Esophagus muscularis mucosa (tissue), 3 donors: ENCODE measurements around the gene CCDC3.

ENCODE experiments used
- POLR2A ChIP-seq: fragments of 450-650 bp; IDR thresholded peaks from one replicate; pipeline ENCODE4 v1.6.1; 2017; ENCODE audit warnings: antibody characterized with exemption, moderate library complexity, mild to moderate bottlenecking, low read depth
- POLR2AphosphoS5 ChIP-seq, 2 donors: sonication (generic); formaldehyde crosslinking; IDR thresholded peaks; one replicate each; pipeline ENCODE4 v1.6.1; 2017; ENCODE audit warnings: antibody characterized with exemption in 2 of 2
- TF ChIP-seq, protein P1 (sequence below), 3 experiments: fragments of 200-600 bp in 2 of 3; fragments of 450-650 bp in 1 of 3; sonication (generic) in 2 of 3; IDR thresholded peaks; one replicate each; pipeline ENCODE4 v1.5.1; 2017 to 2019; ENCODE audit warnings: antibody characterized with exemption in 3 of 3, mild to moderate bottlenecking in 2 of 3, moderate library complexity in 1 of 3

DNA sequence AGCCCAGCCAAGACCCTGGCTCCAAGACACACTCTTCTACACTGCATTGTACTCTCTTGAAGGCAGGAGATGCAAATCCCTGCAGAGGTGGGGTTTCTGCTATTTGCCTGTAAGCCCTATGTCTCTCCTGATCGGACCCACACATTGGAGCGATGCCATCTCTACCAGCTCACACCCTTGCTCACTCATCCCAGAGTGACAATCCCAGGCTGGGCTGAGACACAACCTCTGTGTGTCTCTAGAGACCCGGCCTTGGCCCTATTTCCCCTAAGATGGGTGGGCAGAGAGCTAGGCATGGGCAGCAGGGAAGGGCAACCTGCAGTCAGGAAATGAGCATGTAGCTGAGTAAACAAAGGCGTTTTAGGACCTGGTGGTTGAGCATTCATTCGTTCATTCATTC is 25.6 kb downstream of the CCDC3 start:
- no peak for TF ChIP-seq POLR2A
- TF ChIP-seq, protein P1, sequence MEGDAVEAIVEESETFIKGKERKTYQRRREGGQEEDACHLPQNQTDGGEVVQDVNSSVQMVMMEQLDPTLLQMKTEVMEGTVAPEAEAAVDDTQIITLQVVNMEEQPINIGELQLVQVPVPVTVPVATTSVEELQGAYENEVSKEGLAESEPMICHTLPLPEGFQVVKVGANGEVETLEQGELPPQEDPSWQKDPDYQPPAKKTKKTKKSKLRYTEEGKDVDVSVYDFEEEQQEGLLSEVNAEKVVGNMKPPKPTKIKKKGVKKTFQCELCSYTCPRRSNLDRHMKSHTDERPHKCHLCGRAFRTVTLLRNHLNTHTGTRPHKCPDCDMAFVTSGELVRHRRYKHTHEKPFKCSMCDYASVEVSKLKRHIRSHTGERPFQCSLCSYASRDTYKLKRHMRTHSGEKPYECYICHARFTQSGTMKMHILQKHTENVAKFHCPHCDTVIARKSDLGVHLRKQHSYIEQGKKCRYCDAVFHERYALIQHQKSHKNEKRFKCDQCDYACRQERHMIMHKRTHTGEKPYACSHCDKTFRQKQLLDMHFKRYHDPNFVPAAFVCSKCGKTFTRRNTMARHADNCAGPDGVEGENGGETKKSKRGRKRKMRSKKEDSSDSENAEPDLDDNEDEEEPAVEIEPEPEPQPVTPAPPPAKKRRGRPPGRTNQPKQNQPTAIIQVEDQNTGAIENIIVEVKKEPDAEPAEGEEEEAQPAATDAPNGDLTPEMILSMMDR (IDR thresholded peaks at IDR 0.05) = no peak
- TF ChIP-seq POLR2AphosphoS5 (IDR thresholded peaks at IDR 0.05) = no peak
